ENCODE measurements around the gene HTT. TPM values are rescaled to one million over a fixed set of nuclear protein-coding genes. Genes with fewer than 3 reads are reported as not detected.

HTT gene
- total and polyA plus RNA-seq, 9 of the 15 experiments (the other 6 are each of a cell fraction or from before 2014, with no cell fraction given) = 0.66 to 31.6 (median 14.7) TPM

DNA sequence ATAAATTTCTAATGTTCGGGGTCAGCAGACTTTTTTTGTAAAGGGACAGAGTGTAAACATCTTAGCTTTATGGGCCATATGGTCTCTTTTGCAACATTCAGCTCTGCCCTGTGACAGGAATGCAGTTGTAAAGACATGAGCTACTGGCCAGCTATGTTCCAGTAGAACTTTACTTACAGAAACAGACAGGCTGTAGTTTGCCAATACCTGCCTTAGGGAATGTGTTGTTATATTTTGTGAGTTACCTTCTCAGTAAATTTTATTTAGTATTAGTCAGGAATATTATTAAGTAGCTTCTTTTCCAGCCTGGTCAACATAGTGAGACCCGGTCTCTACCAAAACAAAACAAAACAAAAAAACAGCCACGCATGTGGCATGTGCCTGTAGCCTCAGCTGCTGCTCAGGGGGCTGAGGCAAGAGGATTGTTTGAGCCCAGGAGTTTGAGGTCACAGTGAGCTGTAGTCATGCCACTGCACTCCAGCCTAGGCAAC is 48.7 kb downstream of the HTT start (continued):
- TF ChIP-seq, protein P1, sequence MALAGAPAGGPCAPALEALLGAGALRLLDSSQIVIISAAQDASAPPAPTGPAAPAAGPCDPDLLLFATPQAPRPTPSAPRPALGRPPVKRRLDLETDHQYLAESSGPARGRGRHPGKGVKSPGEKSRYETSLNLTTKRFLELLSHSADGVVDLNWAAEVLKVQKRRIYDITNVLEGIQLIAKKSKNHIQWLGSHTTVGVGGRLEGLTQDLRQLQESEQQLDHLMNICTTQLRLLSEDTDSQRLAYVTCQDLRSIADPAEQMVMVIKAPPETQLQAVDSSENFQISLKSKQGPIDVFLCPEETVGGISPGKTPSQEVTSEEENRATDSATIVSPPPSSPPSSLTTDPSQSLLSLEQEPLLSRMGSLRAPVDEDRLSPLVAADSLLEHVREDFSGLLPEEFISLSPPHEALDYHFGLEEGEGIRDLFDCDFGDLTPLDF (CRISPR knock-in tag; IDR thresholded peaks at IDR 0.05) = no peak
- no peak for TF ChIP-seq CHD2 (IDR thresholded peaks at IDR 0.05; ENCODE audit: low read depth, low read length)
- no peak for TF ChIP-seq DIDO1 (tag; IDR thresholded peaks at IDR 0.05; ENCODE audit: low read depth)
- TF ChIP-seq, protein P2, sequence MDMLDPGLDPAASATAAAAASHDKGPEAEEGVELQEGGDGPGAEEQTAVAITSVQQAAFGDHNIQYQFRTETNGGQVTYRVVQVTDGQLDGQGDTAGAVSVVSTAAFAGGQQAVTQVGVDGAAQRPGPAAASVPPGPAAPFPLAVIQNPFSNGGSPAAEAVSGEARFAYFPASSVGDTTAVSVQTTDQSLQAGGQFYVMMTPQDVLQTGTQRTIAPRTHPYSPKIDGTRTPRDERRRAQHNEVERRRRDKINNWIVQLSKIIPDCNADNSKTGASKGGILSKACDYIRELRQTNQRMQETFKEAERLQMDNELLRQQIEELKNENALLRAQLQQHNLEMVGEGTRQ (CRISPR knock-in tag; IDR thresholded peaks at IDR 0.05) = no peak
- TF ChIP-seq SIX5 (IDR thresholded peaks at IDR 0.05; ENCODE audit: borderline replicate concordance in 1 of 2, insufficient read depth in 1 of 2, low read depth in 1 of 2, low read length in 2 of 2) = no peak
- TF ChIP-seq RBM15 (IDR thresholded peaks at IDR 0.05; ENCODE audit: insufficient read depth, low read length) = no peak

DNA sequence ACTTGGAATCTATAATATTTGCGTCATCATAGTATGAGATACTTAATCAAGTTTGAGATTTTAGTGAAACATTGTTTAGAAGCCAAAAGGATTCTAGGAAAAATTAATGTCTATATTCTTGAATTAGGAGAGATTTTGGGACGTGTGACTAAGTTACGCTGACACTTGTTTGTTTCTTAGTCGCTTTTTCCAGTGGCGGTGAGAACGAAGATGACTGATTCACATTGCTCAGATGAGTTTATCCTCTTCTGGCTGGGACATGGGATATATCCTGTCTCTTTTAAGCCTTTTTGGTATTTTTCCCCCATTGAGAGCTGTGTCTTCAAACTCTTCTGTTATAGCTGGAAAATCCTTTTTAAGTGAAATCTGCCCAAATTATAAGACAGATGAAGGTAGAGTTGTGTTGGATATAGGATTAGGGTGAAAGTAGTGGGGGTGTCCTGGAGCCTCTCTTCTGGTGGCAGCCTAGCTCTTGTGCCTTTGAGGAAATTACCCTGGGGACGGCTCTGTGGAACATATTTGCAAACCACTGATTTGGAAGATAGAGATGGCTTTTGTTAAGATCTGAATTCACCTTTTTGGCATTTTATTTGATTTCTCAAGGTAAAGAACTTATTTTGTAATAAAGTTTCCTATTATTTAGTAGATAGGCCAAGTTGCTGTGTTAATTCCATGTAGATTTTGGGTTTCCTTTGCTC is 49.7 kb downstream of the HTT start:
- H3K4me1 ChIP-seq (replicated peaks in 1 of 2; ENCODE audit: control insufficient read depth in 2 of 2, insufficient read depth in 2 of 2, low read length in 2 of 2) = no peaks in the 10 kb centered on the region
- ChIA-PET CTCF (ENCODE audit: low intra/inter-chr PET ratio) (no interaction called here), POLR2A (interaction anchor here (0.6 to 1.5 kb wide), 2 partner anchors 8 to 242 kb away, joined by 3 read pairs; no protein-coding TSS in a partner anchor)
- H4K20me1 ChIP-seq (replicated peaks; ENCODE audit: control insufficient read depth, insufficient read depth, low read length) = no peaks in the 10 kb centered on the region
- 90% methylated on average over 7 of the region's 7 CpGs for WGBS (ENCODE audit: insufficient coverage, low coverage, missing lambda C conversion rate)
- no peak for ATAC-seq
- no peak overlapping the region for H3K4me3 ChIP-seq
- no peak for DNase-seq (ENCODE audit: extremely low read depth in 1 of 4, low spot score in 3 of 4)
- H3K27me3 ChIP-seq (ENCODE audit: control insufficient read depth in 2 of 2, insufficient read depth in 2 of 2, low read length in 2 of 2) = no peaks in the 10 kb centered on the region
- no peak overlapping the region for H3K27ac ChIP-seq (ENCODE audit: extremely low read depth, low read depth, low read length)
- no peak overlapping the region for H3K9ac ChIP-seq (ENCODE audit: insufficient read depth in 1 of 2, low read depth in 2 of 2, low read length in 2 of 2)
- H2AFZ ChIP-seq (ENCODE audit: low read depth, low read length) = no peak overlapping the region
- no peaks in the 10 kb centered on the region for H3K9me1 ChIP-seq (ENCODE audit: control insufficient read depth, insufficient read depth, low read length)
- no peak for FAIRE-seq
- no peak overlapping the region for H3K4me2 ChIP-seq (ENCODE audit: insufficient read depth, low read length)
- peaks cover 34% of the 10 kb centered on the region for H3K36me3 ChIP-seq (ENCODE audit: control insufficient read depth, insufficient read depth, low read length)
- intact Hi-C loops (cut with micrococcal nuclease) (no loop called here), in situ Hi-C loops (cut with MboI) (no loop called here)
- H3K9me3 ChIP-seq (replicated peaks; ENCODE audit: control insufficient read depth, insufficient read depth, low read depth, low read length) = no peaks in the 10 kb centered on the region
- no TSS peak for BruUV-seq (replicated peaks)
- H3K79me2 ChIP-seq (ENCODE audit: control insufficient read depth, insufficient read depth, low read length) = no peaks in the 10 kb centered on the region
- TF ChIP-seq MTA2 (IDR thresholded peaks at IDR 0.05; ENCODE audit: low read depth) (no peak), GABPA (tag; conservative IDR thresholded peaks at IDR 0.05; ENCODE audit: low read depth) (no peak), MEF2A (IDR thresholded peaks at IDR 0.05; ENCODE audit: control insufficient read depth, low read depth, low read length) (no peak), SRSF3 (IDR thresholded peaks at IDR 0.05; ENCODE audit: insufficient read depth, low read length) (no peak), ESRRA (IDR thresholded peaks at IDR 0.05; ENCODE audit: borderline replicate concordance, low read depth) (no peak), TAF15 (IDR thresholded peaks at IDR 0.05; ENCODE audit: low read depth, low read length) (no peak), PHF8 (IDR thresholded peaks at IDR 0.05; ENCODE audit: borderline replicate concordance, low read length) (no peak), PYGO2 (tag; IDR thresholded peaks at IDR 0.05) (no peak), CHD2 (IDR thresholded peaks at IDR 0.05; ENCODE audit: low read depth, low read length) (no peak)
- TF ChIP-seq, protein P3, sequence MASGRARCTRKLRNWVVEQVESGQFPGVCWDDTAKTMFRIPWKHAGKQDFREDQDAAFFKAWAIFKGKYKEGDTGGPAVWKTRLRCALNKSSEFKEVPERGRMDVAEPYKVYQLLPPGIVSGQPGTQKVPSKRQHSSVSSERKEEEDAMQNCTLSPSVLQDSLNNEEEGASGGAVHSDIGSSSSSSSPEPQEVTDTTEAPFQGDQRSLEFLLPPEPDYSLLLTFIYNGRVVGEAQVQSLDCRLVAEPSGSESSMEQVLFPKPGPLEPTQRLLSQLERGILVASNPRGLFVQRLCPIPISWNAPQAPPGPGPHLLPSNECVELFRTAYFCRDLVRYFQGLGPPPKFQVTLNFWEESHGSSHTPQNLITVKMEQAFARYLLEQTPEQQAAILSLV (tag; IDR thresholded peaks at IDR 0.05) = no peak
- TF ChIP-seq, protein P4, sequence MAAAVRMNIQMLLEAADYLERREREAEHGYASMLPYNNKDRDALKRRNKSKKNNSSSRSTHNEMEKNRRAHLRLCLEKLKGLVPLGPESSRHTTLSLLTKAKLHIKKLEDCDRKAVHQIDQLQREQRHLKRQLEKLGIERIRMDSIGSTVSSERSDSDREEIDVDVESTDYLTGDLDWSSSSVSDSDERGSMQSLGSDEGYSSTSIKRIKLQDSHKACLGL (CRISPR knock-in tag; IDR thresholded peaks at IDR 0.05; ENCODE audit: borderline replicate concordance, poor library complexity, severe bottlenecking) = no peak
